GM20000 (cell line): ENCODE results near the gene NATD1.
A peak's percentile ranks its signal among the peaks of the same experiment; 100 is the strongest.

Source experiments
- DNase-seq: peaks from one replicate; pipeline ENCODE4 v3.0.0; 2012; ENCODE audit warnings: low spot score
- TF ChIP-seq, protein P1 (sequence below): IDR thresholded peaks from 2 replicates; pipeline ENCODE4 v1.5.1; 2012; ENCODE audit warnings: mild to moderate bottlenecking, control low read depth; ENCODE audit errors: extremely low read depth, missing control alignments

NATD1 gene

DNA sequence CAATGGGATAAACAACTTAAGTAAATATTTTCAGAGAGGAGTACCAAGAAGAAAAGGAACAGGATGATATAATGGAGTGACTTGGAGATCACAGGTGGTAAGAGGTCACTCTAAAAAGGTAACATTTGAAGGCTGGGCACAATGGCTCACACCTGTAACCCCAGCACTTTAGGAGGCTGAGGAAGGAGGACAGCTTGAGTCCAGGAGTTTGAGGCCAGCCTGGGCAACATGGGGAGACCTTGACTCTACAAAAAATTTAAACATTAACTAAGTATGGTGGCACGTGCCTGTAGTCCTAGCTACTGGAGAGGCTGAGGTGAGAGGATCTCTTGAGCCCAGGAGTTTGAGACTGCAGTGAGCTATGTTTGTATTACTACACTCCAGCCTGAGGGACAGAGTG is 35.9 kb downstream of the NATD1 start:
- no peak for DNase-seq
- TF ChIP-seq, protein P1, sequence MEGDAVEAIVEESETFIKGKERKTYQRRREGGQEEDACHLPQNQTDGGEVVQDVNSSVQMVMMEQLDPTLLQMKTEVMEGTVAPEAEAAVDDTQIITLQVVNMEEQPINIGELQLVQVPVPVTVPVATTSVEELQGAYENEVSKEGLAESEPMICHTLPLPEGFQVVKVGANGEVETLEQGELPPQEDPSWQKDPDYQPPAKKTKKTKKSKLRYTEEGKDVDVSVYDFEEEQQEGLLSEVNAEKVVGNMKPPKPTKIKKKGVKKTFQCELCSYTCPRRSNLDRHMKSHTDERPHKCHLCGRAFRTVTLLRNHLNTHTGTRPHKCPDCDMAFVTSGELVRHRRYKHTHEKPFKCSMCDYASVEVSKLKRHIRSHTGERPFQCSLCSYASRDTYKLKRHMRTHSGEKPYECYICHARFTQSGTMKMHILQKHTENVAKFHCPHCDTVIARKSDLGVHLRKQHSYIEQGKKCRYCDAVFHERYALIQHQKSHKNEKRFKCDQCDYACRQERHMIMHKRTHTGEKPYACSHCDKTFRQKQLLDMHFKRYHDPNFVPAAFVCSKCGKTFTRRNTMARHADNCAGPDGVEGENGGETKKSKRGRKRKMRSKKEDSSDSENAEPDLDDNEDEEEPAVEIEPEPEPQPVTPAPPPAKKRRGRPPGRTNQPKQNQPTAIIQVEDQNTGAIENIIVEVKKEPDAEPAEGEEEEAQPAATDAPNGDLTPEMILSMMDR = no peak

DNA sequence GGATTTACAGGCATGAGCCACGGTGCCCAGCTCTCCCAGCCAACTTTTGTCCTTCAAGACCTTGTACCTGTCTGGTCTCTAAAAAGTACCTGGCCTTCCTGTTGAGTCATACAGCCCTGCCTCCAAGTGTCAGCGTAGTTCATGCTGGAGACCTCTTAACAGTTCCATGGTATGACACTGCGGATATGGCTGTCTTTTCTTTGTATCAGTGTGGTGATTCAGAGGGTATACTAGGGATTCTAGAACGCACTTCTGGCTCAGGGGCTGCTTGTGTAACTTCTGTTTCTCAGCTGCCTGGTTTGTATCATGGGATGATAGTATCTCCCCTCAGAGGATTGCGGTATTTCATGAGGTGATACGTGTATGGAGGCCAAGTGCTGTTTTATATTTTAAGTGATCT is 37.3 kb downstream of the NATD1 start:
- TF ChIP-seq, protein P1 = no peak
- no peak for DNase-seq

GRCh38 chr17:21214777-21215541 is 38.3 kb downstream of the NATD1 start:
- TF ChIP-seq, protein P1 = no peak
- DNase-seq = peak; percentile 50

DNA sequence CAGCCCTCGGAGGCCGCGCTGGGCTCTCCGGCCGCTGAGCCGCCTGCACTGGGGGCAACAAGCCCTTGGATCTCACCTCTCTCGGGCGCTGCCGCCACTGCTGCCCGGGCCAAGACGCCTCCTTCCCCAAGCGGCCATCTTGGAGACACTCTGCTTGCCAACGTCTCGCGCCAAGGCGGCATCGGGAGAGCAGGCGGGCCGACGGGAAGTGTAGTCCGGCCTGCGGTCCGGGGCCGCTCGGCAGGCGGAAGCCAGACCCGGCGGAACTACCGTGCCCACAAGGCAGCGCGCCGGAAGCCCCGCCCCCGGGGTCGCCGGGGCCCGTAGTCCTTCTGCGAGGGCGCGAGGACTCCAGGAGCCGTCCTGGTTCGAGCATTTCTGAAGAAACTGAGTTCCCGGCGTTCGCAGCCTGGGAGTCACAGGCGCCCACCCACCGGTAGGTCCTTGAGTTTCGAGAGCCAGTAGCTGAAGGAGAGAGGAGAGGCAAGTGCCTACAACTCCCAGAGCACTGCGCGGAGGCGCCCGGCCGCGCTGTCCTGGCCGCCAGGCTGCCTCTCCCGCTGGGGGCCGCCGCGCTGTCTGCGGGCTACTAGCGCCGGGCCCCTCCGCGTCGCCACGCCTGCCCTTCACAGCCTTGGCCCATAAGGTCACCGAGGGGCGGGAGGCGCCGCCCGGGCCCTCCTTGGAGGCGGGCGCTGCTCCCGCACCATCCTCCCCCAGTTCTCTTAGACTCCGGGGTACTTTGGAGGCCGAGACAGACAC is 39.0 kb downstream of the NATD1 start, which contains the start of gene TMEM11:
Gene TMEM11, minus strand, starts transcription at position 147 of the 762 bp plus-strand sequence. Its CDS starts 9 bp downstream, at position 138.
- peak; percentile 99 for DNase-seq
- TF ChIP-seq, protein P1 = no peak

DNA sequence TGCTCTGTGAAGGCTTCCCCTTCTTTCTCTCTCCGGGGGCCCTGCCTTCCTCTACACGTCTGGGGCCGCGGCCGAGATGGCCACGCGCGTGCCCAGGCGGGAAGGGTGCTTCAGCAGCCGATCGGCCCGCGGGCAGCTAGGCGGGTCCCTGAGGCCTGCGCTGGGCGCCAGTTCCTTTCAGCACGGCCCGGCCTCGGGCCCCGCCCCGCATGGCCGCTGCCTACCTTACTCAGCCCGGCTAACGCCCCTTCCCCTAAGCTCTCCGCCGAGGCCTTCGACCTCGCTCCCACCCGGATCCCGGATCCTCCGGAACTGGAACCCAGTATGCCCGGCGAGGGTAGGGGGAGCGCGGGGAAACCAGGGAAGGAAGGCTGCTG is 39.6 kb downstream of the NATD1 start:
- TF ChIP-seq, protein P1 = no peak

GRCh38 chr17:21212826-21213637 is 40.2 kb downstream of the NATD1 start:
- TF ChIP-seq, protein P1 = no peak
- DNase-seq = no peak

More for the DNA sequence above, 39.6 kb downstream of the NATD1 start:
- no peak for DNase-seq
